ENCODE measurements around the gene FAM81B.

Gene FAM81B

DNA sequence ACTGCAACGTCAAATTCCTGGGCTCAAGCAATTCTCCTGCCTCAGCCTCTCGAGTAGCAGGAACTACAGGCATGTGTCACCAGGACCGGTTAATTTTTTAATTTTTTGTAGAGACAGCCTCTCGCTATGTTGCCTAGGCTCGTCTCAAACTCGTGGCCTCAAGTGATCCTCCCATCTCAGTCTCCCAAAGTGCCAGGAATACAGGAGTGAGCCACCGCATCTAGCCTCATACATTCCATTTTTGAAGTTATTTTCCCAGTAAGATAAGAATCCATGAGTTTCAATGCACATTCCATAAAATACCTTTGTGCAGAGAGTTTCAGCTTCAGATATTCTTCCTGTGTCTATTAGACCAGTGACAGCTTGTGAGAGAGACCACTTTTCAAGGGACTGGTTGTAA lies 93.3 kb downstream of the FAM81B start:
- DNase-seq: no peak

DNA sequence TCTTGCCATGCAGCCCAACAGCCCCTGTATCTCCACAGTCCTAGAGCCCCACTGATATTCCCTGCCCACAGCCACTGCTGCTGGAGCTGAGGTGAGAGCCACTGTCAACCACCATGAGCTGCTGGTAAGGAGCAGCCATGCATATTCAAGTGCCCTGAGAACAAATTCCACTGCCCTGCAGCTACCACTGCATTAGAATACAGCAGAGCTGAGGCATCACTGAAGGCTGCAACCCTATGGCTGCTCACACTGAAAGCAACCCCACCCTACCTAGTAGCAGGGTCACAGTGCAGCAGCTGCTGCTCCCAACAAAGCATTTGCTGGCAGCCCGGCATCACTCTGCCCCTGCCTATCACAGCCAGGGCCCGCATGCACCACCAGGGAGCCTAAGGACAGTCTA lies 95.0 kb downstream of the FAM81B start:
- DNase-seq: no peak

DNA sequence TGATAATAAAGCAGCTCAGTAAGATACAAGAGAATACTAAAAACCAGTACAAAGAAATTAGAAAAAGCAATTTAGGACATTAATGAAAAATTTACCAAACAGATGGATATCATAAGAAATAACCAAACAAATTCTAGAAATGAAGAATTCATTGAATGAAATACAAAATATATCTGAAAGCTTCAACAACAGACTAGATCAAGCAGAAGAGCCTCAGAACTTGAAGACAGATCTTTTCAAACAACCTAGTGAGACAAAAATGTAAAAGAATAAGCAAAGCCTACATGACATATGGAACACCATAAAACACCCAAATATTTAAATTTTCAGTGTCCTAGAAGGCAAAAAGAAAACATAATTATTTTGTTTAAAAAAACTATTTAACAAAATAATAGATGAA lies 96.7 kb downstream of the FAM81B start:
- DNase-seq: no peak
